Liver (tissue), 9 donors: Measurements from ENCODE around the gene NTN3. TPM values are rescaled to one million over a fixed set of nuclear protein-coding genes. Genes with fewer than 3 reads are reported as not detected.

Source experiments
- DNase-seq: peaks from one replicate; pipeline ENCODE4 v3.0.0-alpha.2; 2017; ENCODE audit warnings: low spot score
- H3K27ac ChIP-seq, 2 donors: one replicate each; pipeline ENCODE4 v1.7.0; 2013; ENCODE audit warnings: inconsistent platforms in 2 of 2, low read length in 2 of 2, control low read depth in 1 of 2, low read depth in 1 of 2, mild to moderate bottlenecking in 1 of 2
- H3K27me3 ChIP-seq, 4 donors: one replicate each; pipeline versions ENCODE4 v1.6.1 to v1.7.0; 2013; ENCODE audit warnings: low read length in 3 of 4, inconsistent platforms in 1 of 4, mild to moderate bottlenecking in 1 of 4, moderate library complexity in 1 of 4; ENCODE audit not compliant: control insufficient read depth in 4 of 4, insufficient read depth in 4 of 4
- H3K36me3 ChIP-seq, 4 donors: one replicate each; pipeline versions ENCODE4 v1.6.1 to v1.7.0; 2013; ENCODE audit warnings: low read length in 3 of 4, mild to moderate bottlenecking in 3 of 4, low read depth in 1 of 4, moderate library complexity in 1 of 4; ENCODE audit not compliant: control insufficient read depth in 4 of 4, insufficient read depth in 3 of 4
- H3K4me1 ChIP-seq, 4 donors: one replicate each; pipeline versions ENCODE4 v1.6.1 to v1.7.0; 2013; ENCODE audit warnings: low read length in 3 of 4, mild to moderate bottlenecking in 3 of 4, moderate library complexity in 1 of 4; ENCODE audit not compliant: control insufficient read depth in 4 of 4, insufficient read depth in 4 of 4
- H3K4me3 ChIP-seq, 3 donors: one replicate each; pipeline versions ENCODE4 v1.6.1 to v1.7.0; 2013; ENCODE audit warnings: low read length in 3 of 3, control low read depth in 1 of 3, low read depth in 1 of 3, mild to moderate bottlenecking in 1 of 3
- H3K9ac ChIP-seq, 2 donors: one replicate each; pipeline ENCODE4 v1.7.0; 2013; ENCODE audit warnings: low read length in 2 of 2, mild to moderate bottlenecking in 2 of 2, moderate library complexity in 2 of 2, control low read depth in 1 of 2, low read depth in 1 of 2
- H3K9me3 ChIP-seq, 4 donors: one replicate each; pipeline versions ENCODE4 v1.6.1 to v1.7.0; 2013; ENCODE audit warnings: low read length in 3 of 4; ENCODE audit not compliant: control insufficient read depth in 4 of 4
- ATF3 ChIP-seq: IDR thresholded peaks from 2 replicates; pipeline ENCODE4 v1.6.1; 2016; ENCODE audit warnings: antibody characterized with exemption
- EGR1 ChIP-seq, 2 donors: IDR thresholded peaks; 2 replicates each; pipeline ENCODE4 v1.6.1; 2016 to 2018; ENCODE audit warnings: antibody characterized with exemption in 2 of 2, low read depth in 2 of 2
- FOXA1 ChIP-seq: IDR thresholded peaks from 2 replicates; pipeline ENCODE4 v1.6.1; 2016; ENCODE audit warnings: antibody characterized with exemption
- FOXA2 ChIP-seq: IDR thresholded peaks from 2 replicates; pipeline ENCODE4 v1.6.1; 2016; ENCODE audit warnings: antibody characterized with exemption
- GABPA ChIP-seq, 2 donors: IDR thresholded peaks in 1 of 2; conservative IDR thresholded peaks in 1 of 2; 2 replicates each; pipeline ENCODE4 v1.6.1; 2016; ENCODE audit warnings: antibody characterized with exemption in 2 of 2, mild to moderate bottlenecking in 1 of 2, moderate library complexity in 1 of 2
- HNF4A ChIP-seq, 2 donors: conservative IDR thresholded peaks; 2 replicates each; pipeline ENCODE4 v1.6.1; 2016; ENCODE audit warnings: antibody characterized with exemption in 2 of 2, mild to moderate bottlenecking in 2 of 2
- HNF4G ChIP-seq: IDR thresholded peaks from 2 replicates; pipeline ENCODE4 v1.6.1; 2016; ENCODE audit warnings: antibody characterized with exemption
- JUND ChIP-seq, 2 donors: IDR thresholded peaks; 2 replicates each; pipeline ENCODE4 v1.6.1; 2016; ENCODE audit warnings: antibody characterized with exemption in 2 of 2
- NR2F2 ChIP-seq: IDR thresholded peaks from 2 replicates; pipeline ENCODE4 v1.6.1; 2016; ENCODE audit warnings: antibody characterized with exemption
- RAD21 ChIP-seq, 2 donors: IDR thresholded peaks; 2 replicates each; pipeline ENCODE4 v1.6.1; 2016; ENCODE audit warnings: antibody characterized with exemption in 2 of 2, mild to moderate bottlenecking in 2 of 2
- RXRA ChIP-seq, 2 donors: IDR thresholded peaks; 2 replicates each; pipeline ENCODE4 v1.6.1; 2017 to 2018; ENCODE audit warnings: antibody characterized with exemption in 2 of 2, mild to moderate bottlenecking in 1 of 2
- SP1 ChIP-seq: IDR thresholded peaks from 2 replicates; pipeline ENCODE4 v1.6.1; 2018; ENCODE audit warnings: antibody characterized with exemption, mild to moderate bottlenecking
- YY1 ChIP-seq: IDR thresholded peaks from 2 replicates; pipeline ENCODE4 v1.6.1; 2016; ENCODE audit warnings: antibody characterized with exemption, mild to moderate bottlenecking
- WGBS: extraction: QIAGEN DNeasy Blood & Tissue Kit; methylation state at CpG from one replicate; pipeline ENCODE4 v1.1.7; 2013; 5-methylcytosine and 5-hydroxymethylcytosine counted together
- polyA plus RNA-seq, 2 donors: library from polyadenylated mRNA; stranded (reverse) in 1 of 2; unstranded in 1 of 2; fragments of 200-250 nt in 1 of 2; fragments of >200 nt in 1 of 2; fragmentation: Nextera tagmentation in 1 of 2; extraction: Ambion mirVana in 1 of 2; gene quantifications; one replicate each; pipeline versions ENCODE4 v1.2.1 to v1.2.3, GENCODE V29; 2013 to 2015
- total RNA-seq, 2 donors: library from RNA; depleted of rRNA; stranded (reverse); fragments of >200 nt; gene quantifications; one replicate each; pipeline ENCODE4 v1.2.3, GENCODE V29; 2014
- TF ChIP-seq, protein P1 (sequence below): IDR thresholded peaks from 2 replicates; pipeline ENCODE4 v1.6.1; 2016; ENCODE audit warnings: antibody characterized with exemption
- donor health status: healthy.
- donor health status: healthy.
- donor health status: healthy.
- donor health status: healthy.
- donor health status: healthy.

Gene NTN3
- total and polyA plus RNA-seq, 4 donors: 0.19 to 2.3 (median 0.28) TPM; not detected in 1

GRCh38 chr16:2484898-2485508, 13.9 kb downstream of the NTN3 start:
- no peaks in the 10 kb centered on the region for H3K36me3 ChIP-seq
- no peaks in the 10 kb centered on the region for H3K27me3 ChIP-seq
- peaks cover 21 to 47% (median 30%) of the 10 kb centered on the region in 4 donors for H3K4me1 ChIP-seq
- peak; percentile 71 for DNase-seq
- TF ChIP-seq NR2F2 (peak; percentile 76), ATF3 (no peak), RXRA (IDR thresholded peaks at IDR 0.05) (peak; percentile 67 to 85), EGR1 (IDR thresholded peaks at IDR 0.05; ENCODE audit: low read depth in 2 of 2) (no peak), HNF4G (peak; percentile 29), YY1 (no peak), FOXA2 (peak; percentile 82), SP1 (peak; percentile 81), JUND (IDR thresholded peaks at IDR 0.05) (peak in 1 of 2 donors; percentile 23), FOXA1 (peak; percentile 56), GABPA (IDR thresholded peaks at IDR 0.05 in 1 of 2, conservative IDR thresholded peaks at IDR 0.05 in 1 of 2) (peak in 1 of 2 donors; percentile 76), HNF4A (conservative IDR thresholded peaks at IDR 0.05) (peak; percentile 84 to 90), RAD21 (IDR thresholded peaks at IDR 0.05) (peak; percentile 41 to 60)
- TF ChIP-seq, protein P1, sequence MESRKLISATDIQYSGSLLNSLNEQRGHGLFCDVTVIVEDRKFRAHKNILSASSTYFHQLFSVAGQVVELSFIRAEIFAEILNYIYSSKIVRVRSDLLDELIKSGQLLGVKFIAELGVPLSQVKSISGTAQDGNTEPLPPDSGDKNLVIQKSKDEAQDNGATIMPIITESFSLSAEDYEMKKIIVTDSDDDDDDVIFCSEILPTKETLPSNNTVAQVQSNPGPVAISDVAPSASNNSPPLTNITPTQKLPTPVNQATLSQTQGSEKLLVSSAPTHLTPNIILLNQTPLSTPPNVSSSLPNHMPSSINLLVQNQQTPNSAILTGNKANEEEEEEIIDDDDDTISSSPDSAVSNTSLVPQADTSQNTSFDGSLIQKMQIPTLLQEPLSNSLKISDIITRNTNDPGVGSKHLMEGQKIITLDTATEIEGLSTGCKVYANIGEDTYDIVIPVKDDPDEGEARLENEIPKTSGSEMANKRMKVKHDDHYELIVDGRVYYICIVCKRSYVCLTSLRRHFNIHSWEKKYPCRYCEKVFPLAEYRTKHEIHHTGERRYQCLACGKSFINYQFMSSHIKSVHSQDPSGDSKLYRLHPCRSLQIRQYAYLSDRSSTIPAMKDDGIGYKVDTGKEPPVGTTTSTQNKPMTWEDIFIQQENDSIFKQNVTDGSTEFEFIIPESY: no peak
- no peak overlapping the region for H3K4me3 ChIP-seq
- H3K27ac ChIP-seq: peak overlapping the region; percentile 5 to 32
- H3K9ac ChIP-seq: no peak overlapping the region
- 51% methylated on average over 13 of the region's 13 CpGs for WGBS
- H3K9me3 ChIP-seq: no peaks in the 10 kb centered on the region

- Histone ChIP-seq H3K27me3 (no peaks in the 10 kb centered on the region), H3K9ac (no peak overlapping the region), H3K27ac (no peak overlapping the region), H3K4me3 (no peak overlapping the region), H3K9me3 (no peaks in the 10 kb centered on the region), H3K36me3 (peaks cover 0 to 4% (median under 1%) of the 10 kb centered on the region in 4 donors), H3K4me1 (peaks cover 21 to 47% (median 30%) of the 10 kb centered on the region in 4 donors)
- DNase-seq: no peak
- 87% methylated on average over 33 of the region's 33 CpGs for WGBS
- TF ChIP-seq HNF4A (conservative IDR thresholded peaks at IDR 0.05): no peak
- TF ChIP-seq, protein P1: no peak
- TF ChIP-seq YY1: no peak
Observed at GRCh38 chr16:2485811-2486507, 14.9 kb downstream of the NTN3 start.
